ENCODE results near the gene C1orf21.

DNA sequence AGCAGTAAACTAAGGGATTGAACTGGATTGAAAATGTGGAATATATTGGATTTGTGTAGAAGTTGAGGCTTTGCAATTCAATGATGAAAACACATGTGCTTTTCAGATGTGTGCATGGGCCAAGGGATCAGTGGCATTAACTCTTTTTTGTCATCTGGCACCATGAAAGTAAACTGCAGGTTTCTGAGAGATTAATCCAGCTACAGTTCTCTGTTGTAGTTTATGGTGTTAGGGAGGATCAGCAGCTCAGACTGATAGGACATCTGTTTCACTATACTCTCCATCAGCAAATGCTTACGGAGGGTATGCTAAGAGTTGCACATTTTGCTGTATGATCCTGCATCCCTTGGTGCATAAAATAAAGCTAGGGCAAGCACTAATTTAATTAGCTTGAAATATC, 82.6 kb downstream of the C1orf21 start:
- TF ChIP-seq POLR2A (IDR thresholded peaks at IDR 0.05; ENCODE audit: low read length) (no peak), GATA1 (IDR thresholded peaks at IDR 0.05; ENCODE audit: low read depth, low read length) (no peak)
